GM19025 (cell line): ENCODE results near the gene ARHGEF3.
A peak's percentile ranks its signal among the peaks of the same experiment; 100 is the strongest.
"Not testable (repeated sequence)": the region's sequence is repeated elsewhere in the genome, so short reads cannot be mapped to it uniquely, and the experiment has no call there.

Experiments
- ATAC-seq: cut with Tn5 transposase; IDR thresholded peaks from one replicate; pipeline ENCODE4 v1.9.1; 2021; ENCODE audit warnings: mild to moderate bottlenecking, low read depth, moderate library complexity; ENCODE audit not compliant: unreplicated experiment

Gene ARHGEF3

GRCh38 chr3:56748663-56749231 is 53.0 kb downstream of the ARHGEF3 start:
- no peak for ATAC-seq

GRCh38 chr3:56747150-56747549 is 54.6 kb downstream of the ARHGEF3 start:
- ATAC-seq = no peak

- no peak for ATAC-seq
Observed at GRCh38 chr3:56744016-56744415, 57.7 kb downstream of the ARHGEF3 start.

GRCh38 chr3:56742887-56743286 is 58.9 kb downstream of the ARHGEF3 start:
- no peak for ATAC-seq

GRCh38 chr3:56739036-56739435 is 62.7 kb downstream of the ARHGEF3 start:
- ATAC-seq = no peak

GRCh38 chr3:56737006-56737405 is 64.7 kb downstream of the ARHGEF3 start:
- ATAC-seq = no peak

GRCh38 chr3:56732109-56732508 is 69.6 kb downstream of the ARHGEF3 start:
- no peak for ATAC-seq

GRCh38 chr3:56725175-56725574 is 76.6 kb downstream of the ARHGEF3 start:
- peak; percentile 99 for ATAC-seq

- no peak for ATAC-seq
Observed at GRCh38 chr3:56724676-56725075, 77.1 kb downstream of the ARHGEF3 start.

- ATAC-seq = no peak
Observed at GRCh38 chr3:56720849-56721248, 80.9 kb downstream of the ARHGEF3 start.

- ATAC-seq = not testable (repeated sequence)
Observed at GRCh38 chr3:56718809-56719208, 82.9 kb downstream of the ARHGEF3 start.

GRCh38 chr3:56711344-56711743 is 90.4 kb downstream of the ARHGEF3 start:
- ATAC-seq = no peak

GRCh38 chr3:56707412-56707811 is 94.3 kb downstream of the ARHGEF3 start:
- ATAC-seq = not testable (repeated sequence)

- ATAC-seq = no peak
Observed at GRCh38 chr3:56706629-56707028, 95.1 kb downstream of the ARHGEF3 start.

- no peak for ATAC-seq
Observed at GRCh38 chr3:56704706-56705105, 97.0 kb downstream of the ARHGEF3 start.

- no peak for ATAC-seq
Observed at GRCh38 chr3:56702490-56703315, 99.0 kb downstream of the ARHGEF3 start.

- ATAC-seq = no peak
Observed at GRCh38 chr3:56700151-56700550, 101.6 kb downstream of the ARHGEF3 start.

- no peak for ATAC-seq
Observed at GRCh38 chr3:56694867-56695683, 106.7 kb downstream of the ARHGEF3 start.

GRCh38 chr3:56693750-56694149 is 108.0 kb downstream of the ARHGEF3 start:
- ATAC-seq = no peak

GRCh38 chr3:56692520-56693433 is 109.0 kb downstream of the ARHGEF3 start:
- not testable (repeated sequence) for ATAC-seq
